Ovary (tissue), 9 donors: ENCODE measurements around the gene CHCHD6. TPM values are rescaled to one million over a fixed set of nuclear protein-coding genes. Genes with fewer than 3 reads are reported as not detected.

Experiments used
- DNase-seq, 5 donors: peaks; one replicate each; pipeline ENCODE4 v3.0.0-alpha.2; 2019 to 2020
- H3K27ac ChIP-seq, 2 donors: fragments of 200-600 bp; one replicate each; pipeline versions ENCODE4 v1.5.1 to v1.8.0; 2019 to 2022
- H3K27me3 ChIP-seq: fragments of 200-600 bp; one replicate; pipeline ENCODE4 v1.8.0; 2022
- H3K36me3 ChIP-seq: fragments of 200-600 bp; sonication (generic); one replicate; pipeline ENCODE4 v1.5.1; 2019
- H3K4me1 ChIP-seq: one replicate; pipeline ENCODE4 v1.8.1; 2013; ENCODE audit warnings: mild to moderate bottlenecking, moderate library complexity; ENCODE audit not compliant: insufficient read depth
- H3K4me3 ChIP-seq: fragments of 200-600 bp; sonication (generic); one replicate; pipeline ENCODE4 v1.5.1; 2017
- H3K9me3 ChIP-seq, 2 donors: fragments of 200-600 bp in 1 of 2; sonication (generic) in 1 of 2; one replicate each; pipeline versions ENCODE4 v1.5.1 to v1.8.1; 2013 to 2019; ENCODE audit warnings: mild to moderate bottlenecking in 1 of 2, moderate library complexity in 1 of 2
- CTCF ChIP-seq, 3 donors: fragments of 450-650 bp in 2 of 3; fragments of 200-600 bp in 1 of 3; IDR thresholded peaks; one replicate each; pipeline versions ENCODE4 v1.5.1 to v1.8.0; 2016 to 2022; ENCODE audit warnings: antibody characterized with exemption in 3 of 3, mild to moderate bottlenecking in 1 of 3
- EP300 ChIP-seq: sonication (generic); formaldehyde crosslinking; IDR thresholded peaks from one replicate; pipeline ENCODE4 v1.6.1; 2017; ENCODE audit warnings: antibody characterized with exemption
- POLR2A ChIP-seq: fragments of 450-650 bp; IDR thresholded peaks from one replicate; pipeline ENCODE4 v1.6.1; 2017; ENCODE audit warnings: antibody characterized with exemption, mild to moderate bottlenecking, moderate library complexity
- WGBS, 3 donors: extraction: QIAGEN DNeasy Blood & Tissue Kit in 1 of 3; methylation state at CpG; one replicate each; pipeline versions ENCODE4 v1.1.5 to v1.1.7; 2013 to 2017; 5-methylcytosine and 5-hydroxymethylcytosine counted together
- intact Hi-C, 4 donors: fragments of 100-400 bp; cut with DNase I; formaldehyde crosslinking; loops; one replicate each; pipeline versions ENCODE4 v1.11.0 to v1.15.1; 2022 to 2023
- polyA plus RNA-seq, 2 donors: library from polyadenylated mRNA; stranded (reverse); fragments of 200-250 nt in 1 of 2; fragments of 350-450 nt in 1 of 2; fragmentation: Illumina TruSeq in 1 of 2; extraction: RNeasy Lipid Tissue Mini Kit (QIAGEN cat#74804) in 1 of 2; gene quantifications; one replicate each; pipeline ENCODE4 v1.2.3, GENCODE V29; 2013 to 2014
- total RNA-seq, 7 donors: library from RNA; depleted of rRNA in 2 of 7; stranded (reverse); fragments of >200 nt in 2 of 7; fragmentation: NEBNext Ultra II Directional in 3 of 7; extraction: Animal tissue kit (Norgen Biotek cat#: 25700) in 3 of 7; gene quantifications; one replicate each; pipeline versions ENCODE4 v1.1.0 to v1.2.4, GENCODE V29; 2016 to 2023
- donor health status: DM: no; HTN: no; CAD: no; lungs with moderate emphysema.
- donor health status: DM: no; HTN: no; CAD: no.
- donor health status: Bipolar disorder and iron deficiency.
- donor health status: DM: yes; HTN: yes; CAD: no.
- donor health status: DM: no; HTN: no; CAD: no.
- donor health status: DM: yes; HTN: yes; CAD: no.

The CHCHD6 gene
- total and polyA plus RNA-seq, 9 donors = 8.5 to 24.6 (median 19.5) TPM

- Histone ChIP-seq H3K27me3 (no peaks in the 10 kb centered on the region), H3K36me3 (no peaks in the 10 kb centered on the region), H3K9me3 (no peaks in the 10 kb centered on the region), H3K4me3 (no peak overlapping the region), H3K4me1 (no peaks in the 10 kb centered on the region), H3K27ac (no peak overlapping the region)
- no peak for DNase-seq
- intact Hi-C loops = no loop called here
- no peak for TF ChIP-seq POLR2A
- no peak for TF ChIP-seq EP300
- no peak for TF ChIP-seq CTCF (IDR thresholded peaks at IDR 0.05)
- WGBS, 3 donors = 88 to 90% (median 89%) methylated on average over 7 of the region's 7 CpGs
These were observed 12.0 kb downstream of the CHCHD6 start for GRCh38 chr3:126716057-126716456.

- no peak overlapping the region for H3K27ac ChIP-seq
- no peaks in the 10 kb centered on the region for H3K36me3 ChIP-seq
- no peak for DNase-seq
- 71 to 79% (median 72%) methylated on average over 20 of the region's 20 CpGs for WGBS, 3 donors
- no peaks in the 10 kb centered on the region for H3K27me3 ChIP-seq
- no peak for TF ChIP-seq CTCF (IDR thresholded peaks at IDR 0.05)
- no peak for TF ChIP-seq EP300
- TF ChIP-seq POLR2A = no peak
- no peak overlapping the region for H3K4me3 ChIP-seq
- H3K4me1 ChIP-seq = no peaks in the 10 kb centered on the region
- intact Hi-C loops = no loop called here
- H3K9me3 ChIP-seq = no peaks in the 10 kb centered on the region
These were observed 14.8 kb downstream of the CHCHD6 start for GRCh38 chr3:126718561-126719445.

- peaks cover 0 to 2% of the 10 kb centered on the region in 2 donors for H3K9me3 ChIP-seq
- H3K27ac ChIP-seq = no peak overlapping the region
- DNase-seq = no peak
- no peak overlapping the region for H3K4me3 ChIP-seq
- H3K36me3 ChIP-seq = no peaks in the 10 kb centered on the region
- 83 to 88% (median 88%) methylated on average over 5 of the region's 5 CpGs for WGBS, 3 donors
- intact Hi-C loops = no loop called here
- H3K27me3 ChIP-seq = no peaks in the 10 kb centered on the region
- H3K4me1 ChIP-seq = no peaks in the 10 kb centered on the region
- no peak for TF ChIP-seq CTCF (IDR thresholded peaks at IDR 0.05)
- no peak for TF ChIP-seq POLR2A
- TF ChIP-seq EP300 = no peak
These were observed 16.6 kb downstream of the CHCHD6 start for GRCh38 chr3:126720596-126720995.

- Histone ChIP-seq H3K9me3 (peaks cover 0 to 2% of the 10 kb centered on the region in 2 donors), H3K4me3 (no peak overlapping the region), H3K27me3 (no peaks in the 10 kb centered on the region), H3K4me1 (no peaks in the 10 kb centered on the region), H3K36me3 (no peaks in the 10 kb centered on the region), H3K27ac (no peak overlapping the region)
- DNase-seq = no peak
- TF ChIP-seq EP300 (no peak), POLR2A (no peak), CTCF (IDR thresholded peaks at IDR 0.05) (no peak)
- intact Hi-C loops = no loop called here
- WGBS, 3 donors = 87 to 92% (median 91%) methylated on average over 10 of the region's 10 CpGs
These were observed 17.2 kb downstream of the CHCHD6 start for GRCh38 chr3:126721246-126721645.
